HG03196 (cell line): Measurements from ENCODE around the gene MLH3.

Experiments used
- ATAC-seq: cut with Tn5 transposase; IDR thresholded peaks from one replicate; pipeline ENCODE4 v1.9.1; 2021; ENCODE audit not compliant: unreplicated experiment

MLH3 gene

GRCh38 chr14:74985806-74986205, 65.5 kb downstream of the MLH3 start:
- no peak for ATAC-seq

- no peak for ATAC-seq
These were observed 66.3 kb downstream of the MLH3 start for GRCh38 chr14:74985028-74985310.

GRCh38 chr14:74984236-74985027, 66.8 kb downstream of the MLH3 start:
- ATAC-seq, result no peak

GRCh38 chr14:74983343-74983742, 67.9 kb downstream of the MLH3 start:
- no peak for ATAC-seq

GRCh38 chr14:74982661-74983060, 68.6 kb downstream of the MLH3 start:
- ATAC-seq, result no peak

GRCh38 chr14:74981833-74982232, 69.4 kb downstream of the MLH3 start:
- no peak for ATAC-seq

- ATAC-seq, result no peak
These were observed 69.8 kb downstream of the MLH3 start for GRCh38 chr14:74981462-74981782.

- ATAC-seq, result no peak
These were observed 70.4 kb downstream of the MLH3 start for GRCh38 chr14:74980731-74981461.

- ATAC-seq, result no peak
These were observed 70.9 kb downstream of the MLH3 start for GRCh38 chr14:74980398-74980730.

GRCh38 chr14:74979442-74980397, 71.5 kb downstream of the MLH3 start:
- ATAC-seq, result no peak

GRCh38 chr14:74979029-74979428, 72.2 kb downstream of the MLH3 start:
- no peak for ATAC-seq

- ATAC-seq, result no peak
These were observed 72.8 kb downstream of the MLH3 start for GRCh38 chr14:74978416-74978947.

- no peak for ATAC-seq
These were observed 73.3 kb downstream of the MLH3 start for GRCh38 chr14:74977901-74978385.

GRCh38 chr14:74977164-74977900, 73.9 kb downstream of the MLH3 start:
- no peak for ATAC-seq

- no peak for ATAC-seq
These were observed 74.8 kb downstream of the MLH3 start for GRCh38 chr14:74976264-74977113.

GRCh38 chr14:74975059-74975810, 76.0 kb downstream of the MLH3 start:
- ATAC-seq, result no peak

- no peak for ATAC-seq
These were observed 76.8 kb downstream of the MLH3 start for GRCh38 chr14:74974364-74975058.

- ATAC-seq, result no peak
These were observed 77.3 kb downstream of the MLH3 start for GRCh38 chr14:74973905-74974363.
